Measurements from ENCODE around the gene ARHGAP30. TPM values are rescaled to one million over a fixed set of nuclear protein-coding genes. Genes with fewer than 3 reads are reported as not detected.

The ARHGAP30 gene
- polyA plus RNA-seq, 1 donor: 2.2 TPM

GRCh38 chr1:161091093-161091492, 21.4 kb upstream of the ARHGAP30 start:
- no peak for DNase-seq

GRCh38 chr1:161090617-161091016, 20.9 kb upstream of the ARHGAP30 start:
- DNase-seq: no peak

- DNase-seq: no peak
These were observed 20.2 kb upstream of the ARHGAP30 start for GRCh38 chr1:161089938-161090337.

GRCh38 chr1:161089251-161089924, 19.7 kb upstream of the ARHGAP30 start, which contains the start of gene NECTIN4:
Gene NECTIN4, minus strand, starts transcription at chr1:161089558. Its CDS starts 262 bp downstream, at chr1:161089296.
- no peak for DNase-seq

- no peak for DNase-seq
These were observed 19.0 kb upstream of the ARHGAP30 start for GRCh38 chr1:161088587-161089110.

GRCh38 chr1:161086457-161086856, 16.8 kb upstream of the ARHGAP30 start:
- DNase-seq: no peak

GRCh38 chr1:161085165-161085564, 15.5 kb upstream of the ARHGAP30 start:
- DNase-seq: no peak

GRCh38 chr1:161084597-161084988, 14.9 kb upstream of the ARHGAP30 start:
- no peak for DNase-seq

- no peak for DNase-seq
These were observed 14.3 kb upstream of the ARHGAP30 start for GRCh38 chr1:161083748-161084596.

- DNase-seq: no peak
These were observed 13.5 kb upstream of the ARHGAP30 start for GRCh38 chr1:161082996-161083747.

GRCh38 chr1:161082483-161082882, 12.8 kb upstream of the ARHGAP30 start:
- DNase-seq: no peak

- no peak for DNase-seq
These were observed 11.8 kb upstream of the ARHGAP30 start for GRCh38 chr1:161081519-161081918.

- DNase-seq: no peak
These were observed 11.0 kb upstream of the ARHGAP30 start for GRCh38 chr1:161080441-161081405.

- DNase-seq: no peak
These were observed 9.9 kb upstream of the ARHGAP30 start for GRCh38 chr1:161079436-161080110.

- no peak for DNase-seq
These were observed 7.7 kb upstream of the ARHGAP30 start for GRCh38 chr1:161077426-161077825.

GRCh38 chr1:161076410-161076809, 6.7 kb upstream of the ARHGAP30 start:
- no peak for DNase-seq

- DNase-seq: no peak
These were observed 5.1 kb upstream of the ARHGAP30 start for GRCh38 chr1:161074676-161075368.

- no peak for DNase-seq
These were observed 3.9 kb upstream of the ARHGAP30 start for GRCh38 chr1:161073474-161074121.

- DNase-seq: no peak
These were observed 3.2 kb upstream of the ARHGAP30 start for GRCh38 chr1:161072751-161073449.

All from left kidney (tissue), 2 donors.